HepG2 (cell line): ENCODE data around the gene STYX. TPM values are rescaled to one million over a fixed set of nuclear protein-coding genes. Genes with fewer than 3 reads are reported as not detected.

ENCODE experiments used
- AHR ChIP-seq: IDR thresholded peaks from 2 replicates; pipeline ENCODE4 v1.6.1; 2018; ENCODE audit warnings: missing genetic modification reagents, missing compliant biosample characterization
- CBX1 ChIP-seq: IDR thresholded peaks from one replicate; pipeline ENCODE4 v1.6.1; 2016; ENCODE audit warnings: antibody characterized with exemption, low read depth
- GABPA ChIP-seq, 2 experiments: IDR thresholded peaks; 2 replicates each; pipeline ENCODE4 v1.6.1; 2011 to 2016; ENCODE audit warnings: low read depth in 2 of 2, low read length in 1 of 2, missing biosample characterization in 1 of 2, missing genetic modification characterization in 1 of 2
- GATAD2A ChIP-seq: IDR thresholded peaks from 2 replicates; pipeline ENCODE4 v1.6.1; 2016
- GFI1 ChIP-seq: sonication (generic); formaldehyde crosslinking; IDR thresholded peaks from 2 replicates; pipeline ENCODE4 v1.5.0; 2020; ENCODE audit warnings: missing genetic modification reagents, mild to moderate bottlenecking, borderline replicate concordance
- GZF1 ChIP-seq: sonication (generic); formaldehyde crosslinking; IDR thresholded peaks from 2 replicates; pipeline ENCODE4 v1.5.1; 2020; ENCODE audit warnings: mild to moderate bottlenecking, missing genetic modification reagents
- KDM3A ChIP-seq: IDR thresholded peaks from 2 replicates; pipeline ENCODE4 v1.6.1; 2018; ENCODE audit warnings: low read depth, missing compliant biosample characterization
- KLF9 ChIP-seq: IDR thresholded peaks from 2 replicates; pipeline ENCODE4 v1.6.1; 2016; ENCODE audit warnings: low read depth
- MBD4 ChIP-seq: IDR thresholded peaks from 2 replicates; pipeline ENCODE4 v1.6.1; 2012; ENCODE audit warnings: low read length, inconsistent platforms, borderline replicate concordance
- NKX3-1 ChIP-seq: sonication (generic); formaldehyde crosslinking; IDR thresholded peaks from 2 replicates; pipeline ENCODE4 v1.5.0; 2020; ENCODE audit warnings: missing genetic modification reagents
- PAF1 ChIP-seq: IDR thresholded peaks from 2 replicates; pipeline ENCODE4 v1.6.1; 2016; ENCODE audit warnings: missing genetic modification reagents, missing compliant biosample characterization
- SATB2 ChIP-seq: sonication (generic); formaldehyde crosslinking; IDR thresholded peaks from 2 replicates; pipeline ENCODE4 v1.5.0; 2020; ENCODE audit warnings: missing genetic modification reagents
- SP140L ChIP-seq: sonication (generic); formaldehyde crosslinking; IDR thresholded peaks from 2 replicates; pipeline ENCODE4 v1.4.0; 2020; ENCODE audit warnings: missing genetic modification reagents, borderline replicate concordance
- SRSF9 ChIP-seq: fragments of 200-400 bp; formaldehyde crosslinking; IDR thresholded peaks from 2 replicates; pipeline ENCODE4 v1.6.1; 2018; ENCODE audit warnings: borderline replicate concordance, mild to moderate bottlenecking, low read depth, low read length; ENCODE audit not compliant: insufficient read depth, poor library complexity, severe bottlenecking
- TCF7 ChIP-seq: sonication (generic); IDR thresholded peaks from 2 replicates; pipeline ENCODE4 v1.6.1; 2016; ENCODE audit warnings: antibody characterized with exemption, low read depth
- TOE1 ChIP-seq: sonication (generic); formaldehyde crosslinking; IDR thresholded peaks from 2 replicates; pipeline ENCODE4 v1.4.0; 2020; ENCODE audit warnings: mild to moderate bottlenecking, missing genetic modification reagents
- U2AF1 ChIP-seq: fragments of 200-400 bp; formaldehyde crosslinking; optimal IDR thresholded peaks from 2 replicates; pipeline ENCODE3; 2017; ENCODE audit warnings: mild to moderate bottlenecking, low read depth, low read length
- ZNF230 ChIP-seq: sonication (generic); formaldehyde crosslinking; IDR thresholded peaks from 2 replicates; pipeline ENCODE4 v1.4.0; 2020; ENCODE audit warnings: mild to moderate bottlenecking, missing genetic modification reagents
- ZNF234 ChIP-seq: sonication (generic); formaldehyde crosslinking; conservative IDR thresholded peaks from 2 replicates; pipeline ENCODE4 v1.5.1; 2020; ENCODE audit warnings: mild to moderate bottlenecking, missing genetic modification reagents
- ZNF296 ChIP-seq: sonication (generic); formaldehyde crosslinking; conservative IDR thresholded peaks from 2 replicates; pipeline ENCODE4 v1.5.0; 2020; ENCODE audit warnings: mild to moderate bottlenecking, missing genetic modification reagents
- ZNF768 ChIP-seq: sonication (generic); formaldehyde crosslinking; IDR thresholded peaks from 2 replicates; pipeline ENCODE4 v1.4.0; 2020; ENCODE audit warnings: missing genetic modification reagents
- ZNF788 ChIP-seq: sonication (generic); formaldehyde crosslinking; IDR thresholded peaks from 2 replicates; pipeline ENCODE4 v1.5.0; 2020; ENCODE audit warnings: mild to moderate bottlenecking, missing genetic modification reagents, borderline replicate concordance
- polyA plus RNA-seq, 8 experiments: library from polyadenylated mRNA; depleted of rRNA in 3 of 8; stranded (reverse) in 7 of 8; unstranded in 1 of 8; fragments of >200 nt; fragmentation: Illumina TruSeq in 4 of 8; extraction: Trizol in 4 of 8; gene quantifications; 2 replicates each; pipeline versions ENCODE4 v1.2.1 to v1.2.3, GENCODE V29; 2011 to 2016; ENCODE audit warnings: low read depth in 4 of 8, missing spikeins in 1 of 8, mixed read lengths in 1 of 8; ENCODE audit not compliant: insufficient read depth in 1 of 8
- total RNA-seq, 5 experiments: library from RNA; depleted of rRNA; stranded (reverse); fragments of >200 nt; fragmentation: Illumina TruSeq; extraction: Trizol; gene quantifications; 2 replicates each; pipeline ENCODE4 v1.2.3, GENCODE V29; 2016; ENCODE audit warnings: low read depth in 1 of 5
- TF ChIP-seq, protein P1 (sequence below): sonication (generic); formaldehyde crosslinking; IDR thresholded peaks from 2 replicates; pipeline ENCODE4 v1.4.0; 2020; ENCODE audit warnings: missing genetic modification reagents
- TF ChIP-seq, protein P2 (sequence below): IDR thresholded peaks from 2 replicates; pipeline ENCODE4 v1.6.1; 2016
- TF ChIP-seq, protein P3 (sequence below): sonication (generic); formaldehyde crosslinking; IDR thresholded peaks from 2 replicates; pipeline ENCODE4 v1.8.0; 2022; ENCODE audit warnings: missing genetic modification reagents, low read depth, mild to moderate bottlenecking, borderline replicate concordance

Gene STYX
- total and polyA plus RNA-seq, 2 of the 13 experiments (the other 11 are each of a cell fraction or from before 2014, with no cell fraction given) = 6.6 to 10.9 TPM

DNA sequence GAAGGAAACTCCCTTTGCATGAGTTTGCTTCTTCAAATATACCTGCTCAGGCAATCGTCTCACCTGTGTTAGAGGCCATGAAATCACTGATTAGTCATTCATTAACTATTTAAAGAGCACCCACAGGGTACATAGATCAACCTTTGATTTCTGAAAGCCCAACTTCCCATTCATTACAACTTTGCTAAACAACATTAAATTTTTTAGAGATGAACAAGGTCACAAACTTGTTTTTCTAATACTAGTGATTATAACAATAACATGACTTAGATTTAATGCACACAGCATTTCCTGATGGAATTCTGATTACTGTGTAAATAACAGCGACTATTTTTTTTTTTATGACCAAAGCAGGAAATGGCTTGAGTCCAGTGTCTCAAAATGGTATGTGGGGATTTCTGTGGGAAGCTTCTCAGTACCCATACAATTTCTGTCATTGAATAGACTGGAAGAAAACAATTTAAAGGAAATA is 29.2 kb upstream of the STYX start (continued):
- TF ChIP-seq ZNF230 (CRISPR knock-in tag) = no peak
- TF ChIP-seq KLF9 = no peak
- TF ChIP-seq GZF1 (CRISPR knock-in tag) = no peak
- no peak for TF ChIP-seq TOE1 (CRISPR knock-in tag)
- TF ChIP-seq GABPA (IDR thresholded peaks at IDR 0.05; ENCODE audit: low read depth, low read length) = no peak
- no peak for TF ChIP-seq GABPA (CRISPR knock-in tag; IDR thresholded peaks at IDR 0.05; ENCODE audit: low read depth)
- TF ChIP-seq, protein P1, sequence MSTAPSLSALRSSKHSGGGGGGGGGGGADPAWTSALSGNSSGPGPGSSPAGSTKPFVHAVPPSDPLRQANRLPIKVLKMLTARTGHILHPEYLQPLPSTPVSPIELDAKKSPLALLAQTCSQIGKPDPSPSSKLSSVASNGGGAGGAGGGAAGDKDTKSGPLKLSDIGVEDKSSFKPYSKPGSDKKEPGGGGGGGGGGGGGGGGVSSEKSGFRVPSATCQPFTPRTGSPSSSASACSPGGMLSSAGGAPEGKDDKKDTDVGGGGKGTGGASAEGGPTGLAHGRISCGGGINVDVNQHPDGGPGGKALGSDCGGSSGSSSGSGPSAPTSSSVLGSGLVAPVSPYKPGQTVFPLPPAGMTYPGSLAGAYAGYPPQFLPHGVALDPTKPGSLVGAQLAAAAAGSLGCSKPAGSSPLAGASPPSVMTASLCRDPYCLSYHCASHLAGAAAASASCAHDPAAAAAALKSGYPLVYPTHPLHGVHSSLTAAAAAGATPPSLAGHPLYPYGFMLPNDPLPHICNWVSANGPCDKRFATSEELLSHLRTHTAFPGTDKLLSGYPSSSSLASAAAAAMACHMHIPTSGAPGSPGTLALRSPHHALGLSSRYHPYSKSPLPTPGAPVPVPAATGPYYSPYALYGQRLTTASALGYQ (CRISPR knock-in tag) = no peak
- TF ChIP-seq ZNF768 (CRISPR knock-in tag) = no peak
- TF ChIP-seq KDM3A (CRISPR knock-in tag) = no peak
- TF ChIP-seq ZNF234 (CRISPR knock-in tag) = no peak
- 0 out of 2 replicates have a peak, but pooled peaks have one; percentile 30 for TF ChIP-seq SATB2 (CRISPR knock-in tag)
- peak; percentile 56 for TF ChIP-seq GATAD2A (CRISPR knock-in tag)
- no peak for TF ChIP-seq CBX1
- no peak for TF ChIP-seq TCF7
- TF ChIP-seq, protein P2, sequence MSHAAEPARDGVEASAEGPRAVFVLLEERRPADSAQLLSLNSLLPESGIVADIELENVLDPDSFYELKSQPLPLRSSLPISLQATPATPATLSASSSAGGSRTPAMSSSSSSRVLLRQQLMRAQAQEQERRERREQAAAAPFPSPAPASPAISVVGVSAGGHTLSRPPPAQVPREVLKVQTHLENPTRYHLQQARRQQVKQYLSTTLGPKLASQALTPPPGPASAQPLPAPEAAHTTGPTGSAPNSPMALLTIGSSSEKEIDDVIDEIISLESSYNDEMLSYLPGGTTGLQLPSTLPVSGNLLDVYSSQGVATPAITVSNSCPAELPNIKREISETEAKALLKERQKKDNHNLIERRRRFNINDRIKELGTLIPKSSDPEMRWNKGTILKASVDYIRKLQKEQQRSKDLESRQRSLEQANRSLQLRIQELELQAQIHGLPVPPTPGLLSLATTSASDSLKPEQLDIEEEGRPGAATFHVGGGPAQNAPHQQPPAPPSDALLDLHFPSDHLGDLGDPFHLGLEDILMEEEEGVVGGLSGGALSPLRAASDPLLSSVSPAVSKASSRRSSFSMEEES (CRISPR knock-in tag) = no peak
- no peak for TF ChIP-seq NKX3-1 (CRISPR knock-in tag)
- peak; percentile 62; the same call in 1 of the 2 replicates for TF ChIP-seq GFI1
- no peak for TF ChIP-seq PAF1 (CRISPR knock-in tag)
- TF ChIP-seq MBD4 = no peak
- no peak for TF ChIP-seq U2AF1
- no peak for TF ChIP-seq SRSF9
- 0 out of 2 replicates have a peak, but pooled peaks have one; percentile 21 for TF ChIP-seq SP140L (CRISPR knock-in tag)
- no peak for TF ChIP-seq AHR (CRISPR knock-in tag)
- TF ChIP-seq, protein P3, sequence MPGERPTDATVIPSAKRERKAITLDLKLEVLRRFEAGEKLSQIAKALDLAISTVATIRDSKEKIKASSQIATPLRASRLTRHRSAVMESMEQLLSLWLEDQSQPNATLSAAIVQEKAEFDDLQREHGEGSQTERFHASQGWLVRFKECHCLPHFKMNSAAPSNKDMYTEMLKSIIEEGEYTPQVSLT (CRISPR knock-in tag) = no peak
- TF ChIP-seq ZNF296 (CRISPR knock-in tag) = no peak
- TF ChIP-seq ZNF788 (CRISPR knock-in tag) = no peak
